ENCODE data around the gene NOL7. TPM values are rescaled to one million over a fixed set of nuclear protein-coding genes. Genes with fewer than 3 reads are reported as not detected.
A peak's percentile ranks its signal among the peaks of the same experiment; 100 is the strongest.

The NOL7 gene
- total RNA-seq = 10 to 100 TPM; 65.5 to 67.6 TPM
- 66.9 TPM for polyA plus RNA-seq (2013, experiment 1 of 2)
- 65.7 TPM for polyA plus RNA-seq (2013, experiment 2 of 2)
- 39.1 to 239 (median 66.0) reads per million in 172 experiments for total RNA-seq

DNA sequence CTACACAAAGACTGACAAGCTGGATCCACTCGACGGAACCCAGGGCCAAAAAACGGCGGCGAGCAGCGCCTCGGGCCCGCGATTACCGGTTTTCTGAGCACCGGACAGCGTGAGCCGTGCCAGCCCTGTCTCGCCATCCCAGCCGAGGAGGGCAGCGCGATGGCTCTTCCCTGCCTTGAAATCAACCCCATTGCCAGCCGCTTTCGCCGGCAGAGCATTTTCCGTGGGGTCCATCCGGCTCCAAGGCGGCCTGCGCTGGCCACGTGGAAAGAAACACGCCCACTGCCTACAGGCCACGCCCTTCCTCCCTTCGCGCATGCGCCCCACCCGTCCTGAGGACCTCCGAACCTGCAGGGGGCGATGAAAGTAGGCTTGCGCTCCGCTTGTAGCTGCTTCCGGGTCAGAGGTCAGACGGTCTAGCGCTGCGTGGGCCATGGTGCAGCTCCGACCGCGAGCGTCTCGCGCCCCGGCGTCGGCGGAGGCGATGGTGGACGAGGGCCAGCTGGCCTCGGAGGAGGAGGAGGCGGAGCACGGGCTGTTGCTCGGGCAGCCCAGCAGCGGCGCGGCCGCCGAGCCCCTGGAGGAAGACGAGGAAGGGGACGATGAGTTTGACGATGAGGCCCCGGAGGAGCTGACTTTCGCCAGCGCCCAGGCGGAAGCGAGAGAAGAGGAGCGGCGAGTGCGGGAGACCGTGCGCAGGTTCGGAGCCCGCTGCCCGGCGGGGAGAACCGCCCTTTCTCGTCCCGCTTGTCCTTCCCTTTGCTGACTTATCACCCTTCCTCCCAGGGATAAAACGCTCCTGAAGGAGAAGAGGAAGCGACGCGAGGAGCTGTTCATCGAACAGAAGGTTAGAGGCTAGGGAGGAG is at the start of gene NOL7:
Gene NOL7, plus strand, starts transcription at position 410 of the 866 bp plus-strand sequence. Its CDS starts 24 bp downstream, at position 434.
- Histone ChIP-seq H3K9me3 (ENCODE audit: control insufficient read depth in 1 of 2, insufficient read depth in 1 of 2, low read length in 2 of 2) (no peaks in the 10 kb centered on the region), H3K4me3 (ENCODE audit: low read length) (peak within 1 kb of the TSS; percentile 80), H3K27ac (ENCODE audit: low read depth in 1 of 2, low read length in 2 of 2) (peak within 1 kb of the TSS; percentile 75 to 85), H3K36me3 (ENCODE audit: insufficient read depth, low read length) (peaks cover 33% of the 10 kb centered on the region), H3K27me3 (ENCODE audit: control insufficient read depth in 1 of 2, insufficient read depth in 2 of 2, low read length in 2 of 2) (no peaks in the 10 kb centered on the region), H3K4me1 (ENCODE audit: insufficient read depth, low read length) (peaks cover 26% of the 10 kb centered on the region)
- H3K36me3 Mint-ChIP-seq (ENCODE audit: low read depth) = peaks cover 51% of the 10 kb centered on the region
- H3K9me3 Mint-ChIP-seq = no peaks in the 10 kb centered on the region
- DNase-seq (peak; percentile 97 to 99 (median 98)), ATAC-seq (ENCODE audit: poor library complexity) (peak; percentile 91)
- POLR2A ChIA-PET = interaction anchor here (0.7 to 4.6 kb wide), 36 partner anchors 9 to 1604 kb away, joined by 3 to 129 read pairs (median 4); partner anchors contain the start of genes MCUR1, RANBP9, SIRT5 and TBC1D7
- TF ChIP-seq, protein P1, sequence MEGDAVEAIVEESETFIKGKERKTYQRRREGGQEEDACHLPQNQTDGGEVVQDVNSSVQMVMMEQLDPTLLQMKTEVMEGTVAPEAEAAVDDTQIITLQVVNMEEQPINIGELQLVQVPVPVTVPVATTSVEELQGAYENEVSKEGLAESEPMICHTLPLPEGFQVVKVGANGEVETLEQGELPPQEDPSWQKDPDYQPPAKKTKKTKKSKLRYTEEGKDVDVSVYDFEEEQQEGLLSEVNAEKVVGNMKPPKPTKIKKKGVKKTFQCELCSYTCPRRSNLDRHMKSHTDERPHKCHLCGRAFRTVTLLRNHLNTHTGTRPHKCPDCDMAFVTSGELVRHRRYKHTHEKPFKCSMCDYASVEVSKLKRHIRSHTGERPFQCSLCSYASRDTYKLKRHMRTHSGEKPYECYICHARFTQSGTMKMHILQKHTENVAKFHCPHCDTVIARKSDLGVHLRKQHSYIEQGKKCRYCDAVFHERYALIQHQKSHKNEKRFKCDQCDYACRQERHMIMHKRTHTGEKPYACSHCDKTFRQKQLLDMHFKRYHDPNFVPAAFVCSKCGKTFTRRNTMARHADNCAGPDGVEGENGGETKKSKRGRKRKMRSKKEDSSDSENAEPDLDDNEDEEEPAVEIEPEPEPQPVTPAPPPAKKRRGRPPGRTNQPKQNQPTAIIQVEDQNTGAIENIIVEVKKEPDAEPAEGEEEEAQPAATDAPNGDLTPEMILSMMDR (IDR thresholded peaks at IDR 0.05) = peak; percentile 85
- peaks cover 50% of the 10 kb centered on the region for H3K4me1 Mint-ChIP-seq (ENCODE audit: low read depth)
- H3K27me3 Mint-ChIP-seq = no peaks in the 10 kb centered on the region
- H3K4me3 Mint-ChIP-seq = peak within 1 kb of the TSS; percentile 94
- intact Hi-C loops (cut with DNase I, micrococcal nuclease) = loop anchor here (1.0 to 10.0 kb wide), 8 partner anchors 40 to 500 kb away; partner anchors contain the start of genes TBC1D7 (in 2 of the 2), CD83 (in 1 of the 2), MCUR1 (in 1 of the 2) and SIRT5 (in 1 of the 2)
- CTCF ChIA-PET = interaction anchor here (0.6 to 5.1 kb wide), 31 partner anchors 9 to 287 kb away, joined by 3 to 59 read pairs (median 5); partner anchors contain the start of genes MCUR1, RANBP9, SIRT5 and TBC1D7
- H3K27ac Mint-ChIP-seq = peak within 1 kb of the TSS; percentile 93

- H3K4me1 Mint-ChIP-seq (ENCODE audit: low read depth) = no peaks in the 10 kb centered on the region
- Histone ChIP-seq H3K9me3 (ENCODE audit: control insufficient read depth in 1 of 2, insufficient read depth in 1 of 2, low read length in 2 of 2) (no peaks in the 10 kb centered on the region), H3K27ac (ENCODE audit: low read depth in 1 of 2, low read length in 2 of 2) (no peak overlapping the region), H3K4me1 (ENCODE audit: insufficient read depth, low read length) (no peaks in the 10 kb centered on the region), H3K36me3 (ENCODE audit: insufficient read depth, low read length) (no peaks in the 10 kb centered on the region), H3K27me3 (ENCODE audit: control insufficient read depth in 1 of 2, insufficient read depth in 2 of 2, low read length in 2 of 2) (peaks cover 0 to 3% of the 10 kb centered on the region in 2 experiments), H3K4me3 (ENCODE audit: low read length) (no peak overlapping the region)
- no peaks in the 10 kb centered on the region for H3K9me3 Mint-ChIP-seq
- no peaks in the 10 kb centered on the region for H3K36me3 Mint-ChIP-seq (ENCODE audit: low read depth)
- TF ChIP-seq, protein P1 (IDR thresholded peaks at IDR 0.05) = no peak
- no peak overlapping the region for H3K27ac Mint-ChIP-seq
- POLR2A ChIA-PET = no interaction called here
- no peak overlapping the region for H3K4me3 Mint-ChIP-seq
- CTCF ChIA-PET = interaction anchor here (1.0 kb wide), 1 partner anchor 9 kb away, joined by 3 read pairs; the partner anchor contains the start of gene SIRT5
- intact Hi-C loops (cut with DNase I, micrococcal nuclease) = no loop called here
- ATAC-seq (ENCODE audit: poor library complexity) = no peak
- H3K27me3 Mint-ChIP-seq = no peaks in the 10 kb centered on the region
- no peak for DNase-seq
Observed at GRCh38 chr6:13565921-13566320, 49.2 kb upstream of the NOL7 start.

GRCh38 chr6:13566500-13566899 is 48.6 kb upstream of the NOL7 start:
- Histone ChIP-seq H3K27me3 (ENCODE audit: control insufficient read depth in 1 of 2, insufficient read depth in 2 of 2, low read length in 2 of 2) (peaks cover 0 to 3% of the 10 kb centered on the region in 2 experiments), H3K9me3 (ENCODE audit: control insufficient read depth in 1 of 2, insufficient read depth in 1 of 2, low read length in 2 of 2) (no peaks in the 10 kb centered on the region), H3K4me1 (ENCODE audit: insufficient read depth, low read length) (no peaks in the 10 kb centered on the region), H3K36me3 (ENCODE audit: insufficient read depth, low read length) (no peaks in the 10 kb centered on the region), H3K27ac (ENCODE audit: low read depth in 1 of 2, low read length in 2 of 2) (no peak overlapping the region), H3K4me3 (ENCODE audit: low read length) (no peak overlapping the region)
- ChIA-PET CTCF (no interaction called here), POLR2A (no interaction called here)
- Mint-ChIP-seq H3K36me3 (ENCODE audit: low read depth) (no peaks in the 10 kb centered on the region), H3K9me3 (no peaks in the 10 kb centered on the region), H3K27ac (no peak overlapping the region), H3K4me1 (ENCODE audit: low read depth) (no peaks in the 10 kb centered on the region), H3K4me3 (no peak overlapping the region), H3K27me3 (no peaks in the 10 kb centered on the region)
- ATAC-seq (ENCODE audit: poor library complexity) (no peak), DNase-seq (no peak)
- TF ChIP-seq, protein P1 (IDR thresholded peaks at IDR 0.05) = no peak
- intact Hi-C loops (cut with DNase I, micrococcal nuclease) = no loop called here
